Esophagus muscularis mucosa (tissue), 3 donors: ENCODE measurements around the gene KREMEN1.

Experiments
- POLR2AphosphoS5 ChIP-seq, 2 donors: sonication (generic); formaldehyde crosslinking; IDR thresholded peaks; one replicate each; pipeline ENCODE4 v1.6.1; 2017; ENCODE audit warnings: antibody characterized with exemption in 2 of 2
- TF ChIP-seq, protein P1 (sequence below), 3 experiments: fragments of 200-600 bp in 2 of 3; fragments of 450-650 bp in 1 of 3; sonication (generic) in 2 of 3; IDR thresholded peaks; one replicate each; pipeline ENCODE4 v1.5.1; 2017 to 2019; ENCODE audit warnings: antibody characterized with exemption in 3 of 3, mild to moderate bottlenecking in 2 of 3, moderate library complexity in 1 of 3

- TF ChIP-seq, protein P1, sequence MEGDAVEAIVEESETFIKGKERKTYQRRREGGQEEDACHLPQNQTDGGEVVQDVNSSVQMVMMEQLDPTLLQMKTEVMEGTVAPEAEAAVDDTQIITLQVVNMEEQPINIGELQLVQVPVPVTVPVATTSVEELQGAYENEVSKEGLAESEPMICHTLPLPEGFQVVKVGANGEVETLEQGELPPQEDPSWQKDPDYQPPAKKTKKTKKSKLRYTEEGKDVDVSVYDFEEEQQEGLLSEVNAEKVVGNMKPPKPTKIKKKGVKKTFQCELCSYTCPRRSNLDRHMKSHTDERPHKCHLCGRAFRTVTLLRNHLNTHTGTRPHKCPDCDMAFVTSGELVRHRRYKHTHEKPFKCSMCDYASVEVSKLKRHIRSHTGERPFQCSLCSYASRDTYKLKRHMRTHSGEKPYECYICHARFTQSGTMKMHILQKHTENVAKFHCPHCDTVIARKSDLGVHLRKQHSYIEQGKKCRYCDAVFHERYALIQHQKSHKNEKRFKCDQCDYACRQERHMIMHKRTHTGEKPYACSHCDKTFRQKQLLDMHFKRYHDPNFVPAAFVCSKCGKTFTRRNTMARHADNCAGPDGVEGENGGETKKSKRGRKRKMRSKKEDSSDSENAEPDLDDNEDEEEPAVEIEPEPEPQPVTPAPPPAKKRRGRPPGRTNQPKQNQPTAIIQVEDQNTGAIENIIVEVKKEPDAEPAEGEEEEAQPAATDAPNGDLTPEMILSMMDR (IDR thresholded peaks at IDR 0.05), result no peak
- TF ChIP-seq POLR2AphosphoS5 (IDR thresholded peaks at IDR 0.05), result no peak
Observed at GRCh38 chr22:29184849-29185490, 112.1 kb downstream of the KREMEN1 start.
